ENCODE results near the gene AGL. TPM values are rescaled to one million over a fixed set of nuclear protein-coding genes. Genes with fewer than 3 reads are reported as not detected.
"Not testable (repeated sequence)": the region's sequence is repeated elsewhere in the genome, so short reads cannot be mapped to it uniquely, and the experiment has no call there.

Gene AGL
- total RNA-seq, 1 donor from 2014 or later, result 49.6 TPM

GRCh38 chr1:99906535-99906934, 56.4 kb downstream of the AGL start:
- intact Hi-C loops (cut with DNase I), result no loop called here
- ATAC-seq (ENCODE audit: poor library complexity) (no peak), DNase-seq (no peak)

GRCh38 chr1:99917214-99917613, 67.1 kb downstream of the AGL start:
- peak; percentile 88 for ATAC-seq (ENCODE audit: poor library complexity)
- intact Hi-C loops (cut with DNase I), result no loop called here
- DNase-seq, result no peak

DNA sequence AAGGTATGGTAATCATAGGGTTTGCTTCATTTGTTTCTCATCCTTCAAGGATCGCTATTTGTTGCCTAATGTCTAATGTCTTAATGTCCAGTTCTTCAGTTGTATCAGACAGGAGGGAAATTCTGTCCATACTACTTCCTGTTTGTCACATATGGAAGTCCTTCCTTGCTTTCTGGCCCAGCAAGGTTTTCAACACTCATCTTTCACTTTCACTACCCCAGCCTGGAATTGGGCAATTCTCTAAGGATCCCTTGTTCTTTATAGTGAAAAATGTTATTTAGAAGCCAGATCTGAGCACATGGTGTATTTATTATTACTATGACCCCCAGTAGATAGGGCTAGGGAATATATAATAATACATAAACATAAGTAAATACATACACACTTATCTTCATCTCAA, 69.1 kb downstream of the AGL start:
- intact Hi-C loops (cut with DNase I), result no loop called here
- ATAC-seq (ENCODE audit: poor library complexity), result peak; percentile 37

DNA sequence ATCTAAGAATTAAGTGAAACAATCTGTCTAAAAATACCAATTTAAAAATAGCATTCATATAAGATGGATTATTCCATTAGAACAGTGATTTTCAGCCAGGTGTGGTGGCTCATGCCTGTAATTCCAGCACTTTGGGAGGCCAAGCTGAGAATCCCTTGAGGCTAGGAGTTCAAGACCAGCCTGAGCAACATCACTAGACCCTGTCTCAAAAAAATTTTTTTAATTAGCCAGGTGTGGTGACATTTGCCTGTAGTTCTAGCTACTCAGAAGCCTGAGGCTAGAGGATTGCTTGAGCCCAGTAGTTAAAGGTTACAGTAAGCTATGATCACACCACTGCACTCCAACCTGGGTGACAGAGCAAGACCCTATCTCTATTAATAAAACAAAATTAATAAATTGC, 84.6 kb downstream of the AGL start:
- no peak for ATAC-seq (ENCODE audit: poor library complexity)
- intact Hi-C loops (cut with DNase I), result no loop called here
- DNase-seq, result no peak

More for the DNA sequence above, 69.1 kb downstream of the AGL start:
- no peak for DNase-seq

DNA sequence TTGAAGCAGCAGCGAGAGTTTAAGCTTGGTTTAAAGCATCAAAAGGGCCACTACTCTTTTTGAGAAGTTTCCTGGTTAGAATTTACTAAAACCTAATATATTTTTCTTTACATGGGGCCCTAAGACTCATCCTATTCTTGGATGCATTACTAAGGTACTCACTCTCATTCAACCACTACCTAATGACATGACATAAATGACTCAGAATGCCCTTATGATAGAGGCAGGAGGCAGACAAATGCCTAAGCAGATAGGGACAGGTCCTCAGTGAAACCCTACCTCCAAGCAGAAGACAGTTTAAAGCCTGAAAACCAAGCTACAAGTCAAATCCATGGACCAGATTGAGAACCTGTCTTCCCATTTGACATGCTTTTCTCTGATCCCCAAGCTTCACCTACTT, 85.4 kb downstream of the AGL start:
- ATAC-seq (ENCODE audit: poor library complexity) (no peak), DNase-seq (no peak)
- intact Hi-C loops (cut with DNase I), result no loop called here

DNA sequence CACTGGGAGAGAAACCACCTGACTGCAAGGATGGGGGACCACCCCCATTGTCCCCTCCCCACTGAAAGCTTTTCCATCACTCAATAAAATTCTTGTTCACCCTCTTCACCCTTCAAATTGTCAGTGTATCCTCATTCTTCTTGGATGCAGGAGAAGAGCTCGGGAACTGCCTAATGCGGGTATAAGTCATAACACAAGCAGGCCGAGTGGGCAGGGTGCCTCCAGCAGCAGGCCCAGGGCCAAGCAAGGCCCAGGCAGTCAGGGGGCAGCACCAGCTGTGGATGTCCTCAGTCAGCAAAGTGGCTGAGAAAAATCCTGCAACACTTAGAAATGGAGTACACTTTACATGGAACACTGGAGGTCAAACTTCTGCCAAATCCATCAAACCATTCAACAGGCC, 85.9 kb downstream of the AGL start:
- DNase-seq (no peak), ATAC-seq (ENCODE audit: poor library complexity) (no peak)
- intact Hi-C loops (cut with DNase I), result no loop called here

GRCh38 chr1:99942723-99943122, 92.6 kb downstream of the AGL start:
- intact Hi-C loops (cut with DNase I), result no loop called here
- no peak for ATAC-seq (ENCODE audit: poor library complexity)
- DNase-seq, result no peak

DNA sequence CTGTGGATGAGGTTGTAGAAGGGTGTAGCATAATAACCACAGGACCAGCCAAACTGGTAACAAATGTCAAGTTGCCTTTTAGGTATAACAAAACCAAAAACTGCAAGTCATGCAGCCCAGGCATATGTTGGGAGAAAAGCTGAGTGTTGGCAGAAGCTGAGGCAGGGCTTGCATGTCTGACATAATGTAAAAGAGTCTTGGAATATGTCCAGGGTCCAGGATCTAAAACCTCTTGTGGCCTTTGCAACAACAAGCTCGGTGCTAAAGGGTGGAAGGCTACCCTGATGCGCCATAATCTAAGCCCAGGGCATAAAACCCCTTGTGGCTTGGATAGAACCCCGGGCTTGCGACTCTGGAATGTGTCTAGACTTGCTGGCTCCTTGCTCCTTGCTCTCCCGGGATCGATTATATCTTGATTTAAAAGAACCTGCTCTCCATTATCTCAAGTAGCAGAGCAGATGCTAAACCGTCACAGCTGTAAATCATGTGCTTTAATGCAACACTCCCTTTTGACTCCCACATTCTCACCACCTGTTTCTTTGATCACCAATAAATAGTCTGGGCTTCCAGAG, 93.1 kb downstream of the AGL start:
- intact Hi-C loops (cut with DNase I), result no loop called here
- no peak for DNase-seq
- ATAC-seq (ENCODE audit: poor library complexity), result no peak

GRCh38 chr1:99944192-99944591, 94.0 kb downstream of the AGL start:
- no peak for ATAC-seq (ENCODE audit: poor library complexity)
- no peak for DNase-seq
- intact Hi-C loops (cut with DNase I), result no loop called here

DNA sequence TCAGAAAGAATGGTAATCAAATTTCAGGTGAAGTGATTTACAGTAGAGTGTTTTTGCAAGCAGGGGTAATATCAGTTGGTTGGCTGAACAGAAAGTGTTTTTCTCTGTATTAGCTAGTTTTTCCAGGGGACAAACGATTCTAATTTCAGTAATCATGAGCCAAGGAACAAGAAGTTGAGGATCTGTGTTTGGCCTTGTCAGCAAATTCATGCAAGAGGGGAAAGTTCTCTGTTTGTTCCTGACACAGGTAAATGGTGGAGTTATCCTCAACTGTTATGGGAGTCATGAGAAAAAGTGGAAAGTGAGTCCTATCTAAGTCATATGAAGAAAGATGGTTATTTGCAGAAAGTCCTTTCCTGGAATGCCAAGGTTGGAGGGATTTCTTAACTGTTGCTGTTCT, 95.0 kb downstream of the AGL start:
- no peak for ATAC-seq (ENCODE audit: poor library complexity)
- intact Hi-C loops (cut with DNase I), result no loop called here
- DNase-seq, result no peak

DNA sequence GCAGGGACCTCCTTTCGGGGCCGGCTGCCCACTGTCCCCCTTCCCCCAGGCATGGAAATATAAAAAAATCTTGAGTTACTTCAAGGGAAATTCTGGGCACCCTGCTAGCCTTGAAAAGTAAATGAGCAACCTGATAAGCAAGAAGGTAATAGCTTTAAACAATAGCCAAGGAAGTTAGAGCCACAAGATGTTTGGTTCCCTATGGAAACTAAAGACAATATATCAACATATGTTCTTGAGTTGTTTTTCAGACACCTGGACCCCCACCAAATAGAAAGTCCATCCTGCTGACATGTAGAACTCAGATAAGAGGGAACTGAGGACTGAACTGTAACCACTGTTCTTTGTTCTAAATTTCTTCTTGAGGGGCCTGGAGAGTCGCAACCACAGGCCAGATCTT, 100.3 kb downstream of the AGL start:
- intact Hi-C loops (cut with DNase I), result no loop called here
- DNase-seq (no peak), ATAC-seq (ENCODE audit: poor library complexity) (no peak)

GRCh38 chr1:99952522-99952921, 102.4 kb downstream of the AGL start:
- no peak for ATAC-seq (ENCODE audit: poor library complexity)
- DNase-seq, result no peak
- intact Hi-C loops (cut with DNase I), result no loop called here

DNA sequence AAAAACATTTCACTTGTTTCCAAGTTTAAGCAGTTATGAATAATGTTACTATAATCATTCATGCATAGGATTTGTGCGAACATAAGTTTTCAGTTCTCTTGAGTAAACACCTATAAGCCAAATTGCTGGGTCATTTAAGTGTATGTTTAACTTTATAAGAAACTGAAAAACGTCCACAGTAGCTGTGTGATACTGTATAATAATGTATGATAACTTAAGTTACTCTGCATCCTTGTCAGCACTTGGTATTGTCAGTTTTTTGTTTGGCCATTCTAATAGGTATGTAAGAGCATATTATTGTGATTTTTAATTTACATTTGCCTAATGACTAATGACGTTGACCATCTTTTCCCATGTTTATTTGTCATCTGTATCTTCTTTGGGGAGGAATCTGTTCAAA, 105.2 kb downstream of the AGL start:
- intact Hi-C loops (cut with DNase I), result no loop called here
- DNase-seq (no peak), ATAC-seq (ENCODE audit: poor library complexity) (no peak)

- no peak for DNase-seq
- intact Hi-C loops (cut with DNase I), result no loop called here
- no peak for ATAC-seq (ENCODE audit: poor library complexity)
Measured at GRCh38 chr1:99956755-99957154, 106.6 kb downstream of the AGL start.

DNA sequence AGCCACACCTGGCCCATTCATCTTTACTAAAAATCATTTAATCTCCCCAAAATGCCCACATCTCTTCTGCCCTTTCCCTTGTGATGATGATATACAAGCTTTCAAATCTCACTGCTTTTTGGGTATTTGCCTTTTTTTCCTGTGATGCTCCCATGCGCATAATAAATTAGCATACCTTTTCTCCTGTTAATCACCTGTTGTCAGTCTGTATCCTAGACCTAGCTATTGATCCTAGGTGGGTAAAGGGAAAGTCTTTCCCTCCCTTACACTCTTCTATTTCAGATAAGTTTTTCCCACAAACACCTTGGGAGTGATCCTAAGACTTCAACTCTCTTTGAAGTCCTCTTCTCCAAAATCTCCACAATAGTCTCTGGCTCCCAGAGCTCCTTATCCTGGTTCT, 107.7 kb downstream of the AGL start:
- ATAC-seq (ENCODE audit: poor library complexity) (no peak), DNase-seq (no peak)
- intact Hi-C loops (cut with DNase I), result no loop called here

GRCh38 chr1:99959189-99959705, 109.1 kb downstream of the AGL start:
- intact Hi-C loops (cut with DNase I); ATAC-seq (ENCODE audit: poor library complexity); DNase-seq: not testable (repeated sequence)

DNA sequence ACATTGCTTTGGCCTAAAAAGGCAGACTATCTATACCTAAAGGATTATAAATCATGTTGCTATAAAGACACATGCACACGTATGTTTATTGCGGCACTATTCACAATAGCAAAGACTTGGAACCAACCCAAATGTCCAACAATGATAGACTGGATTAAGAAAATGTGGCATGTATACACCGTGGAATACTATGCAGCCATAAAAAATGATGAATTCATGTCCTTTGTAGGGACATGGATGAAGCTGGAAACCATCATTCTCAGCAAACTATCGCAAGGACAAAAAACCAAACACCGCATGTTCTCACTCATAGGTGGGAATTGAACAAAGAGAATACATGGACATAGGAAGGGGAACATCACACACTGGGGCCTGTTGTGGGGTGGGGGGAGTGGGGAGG, 110.1 kb downstream of the AGL start:
- DNase-seq; ATAC-seq (ENCODE audit: poor library complexity); intact Hi-C loops (cut with DNase I): not testable (repeated sequence)

DNA sequence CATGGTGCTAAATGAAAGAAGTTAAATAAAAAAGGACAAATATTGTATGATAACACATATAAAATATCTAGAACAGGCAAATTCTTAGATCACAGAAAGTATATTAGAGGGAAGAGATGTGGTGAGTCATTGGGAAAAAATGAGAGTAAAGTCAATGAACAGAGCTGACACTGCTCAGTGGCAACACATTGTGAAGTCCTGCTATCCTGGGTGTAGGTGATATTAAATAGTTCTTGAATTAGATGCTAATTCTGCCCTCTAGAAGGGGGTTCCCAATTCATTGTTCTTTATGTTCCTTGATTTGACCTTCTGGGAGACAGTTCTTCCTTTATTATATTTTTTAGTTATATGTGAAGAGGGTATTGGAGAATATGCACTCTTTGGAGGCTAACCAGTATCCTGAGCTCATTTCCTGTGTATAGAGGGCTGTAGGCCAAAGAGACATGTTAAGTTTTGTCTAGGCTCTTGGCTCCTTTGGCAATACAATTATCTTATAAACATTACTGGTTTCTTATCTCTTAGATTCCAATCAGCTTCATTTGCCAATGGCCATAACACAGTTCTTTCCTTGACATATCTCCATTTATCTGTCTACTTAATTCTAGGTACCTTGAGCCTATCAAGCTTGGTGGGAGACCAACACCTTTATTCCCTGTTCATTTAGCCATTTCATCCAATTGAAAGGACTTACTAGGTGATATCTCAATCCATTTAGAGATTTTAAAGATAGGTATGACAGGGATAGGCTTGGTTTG, 113.1 kb downstream of the AGL start:
- DNase-seq (no peak), ATAC-seq (ENCODE audit: poor library complexity) (no peak)
- intact Hi-C loops (cut with DNase I), result no loop called here

DNA sequence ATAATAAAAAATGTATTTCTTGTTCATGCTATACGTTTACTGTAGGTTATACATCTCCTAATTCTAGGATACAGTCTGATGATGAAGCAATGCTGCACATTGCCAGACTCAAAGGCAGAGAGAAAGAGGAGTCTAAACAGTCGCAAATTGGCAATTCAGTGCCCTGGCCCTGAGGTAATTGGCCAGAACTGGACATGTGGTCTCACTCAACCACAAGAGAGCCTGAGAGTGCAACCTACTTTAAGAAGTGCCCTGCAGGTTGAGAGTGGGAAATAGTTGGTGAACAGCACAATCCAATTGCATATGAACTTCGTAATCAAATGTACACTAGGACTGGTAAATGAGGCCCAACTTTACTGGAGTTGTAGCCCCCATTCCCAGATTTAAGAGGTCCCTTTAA, 114.6 kb downstream of the AGL start:
- ATAC-seq (ENCODE audit: poor library complexity) (no peak), DNase-seq (no peak)
- intact Hi-C loops (cut with DNase I), result no loop called here

DNA sequence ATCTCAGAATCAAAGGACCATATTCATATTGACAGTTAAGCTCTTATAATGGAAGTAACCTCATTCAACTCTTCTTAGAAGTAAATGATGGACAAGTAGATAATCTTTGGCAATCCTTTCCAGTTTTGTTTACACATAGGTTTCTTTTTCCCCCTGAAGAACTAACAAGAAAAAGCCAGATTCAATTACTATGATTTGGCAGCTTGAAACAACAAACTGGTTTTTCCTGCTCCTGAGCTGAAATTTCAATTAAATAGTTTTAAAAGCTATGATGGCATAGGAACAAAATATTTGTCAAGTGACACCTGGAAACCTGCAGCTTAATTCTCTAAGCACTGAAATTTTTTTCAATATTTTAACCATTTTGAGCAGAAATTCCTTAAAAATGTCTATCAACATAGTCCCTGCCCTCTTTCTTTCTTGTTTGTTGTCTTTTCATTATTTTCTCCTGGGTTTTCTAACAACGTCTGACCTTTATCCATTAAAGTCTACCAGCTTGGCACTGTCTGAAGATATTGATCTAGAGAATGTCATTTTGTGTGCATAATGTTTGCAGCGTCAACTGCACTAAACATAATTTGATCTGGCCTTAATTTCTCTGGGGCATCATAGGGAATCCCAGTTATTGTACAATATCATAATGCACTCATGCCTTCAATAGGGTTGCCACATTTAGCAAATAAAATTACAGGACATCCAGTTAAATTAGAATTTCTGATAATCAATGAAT, 115.7 kb downstream of the AGL start:
- intact Hi-C loops (cut with DNase I), result no loop called here
- ATAC-seq (ENCODE audit: poor library complexity), result no peak
- DNase-seq, result no peak
